GM12874 (cell line): ENCODE measurements around the gene CXCR4.

Experiments
- TF ChIP-seq, protein P1 (sequence below): IDR thresholded peaks from 2 replicates; pipeline ENCODE4 v1.5.1; 2011; ENCODE audit warnings: low read depth, mild to moderate bottlenecking, control low read depth, low read length, moderate library complexity; ENCODE audit not compliant: insufficient read depth

CXCR4 gene

GRCh38 chr2:136135462-136135861 lies 17.5 kb upstream of the CXCR4 start:
- TF ChIP-seq, protein P1, sequence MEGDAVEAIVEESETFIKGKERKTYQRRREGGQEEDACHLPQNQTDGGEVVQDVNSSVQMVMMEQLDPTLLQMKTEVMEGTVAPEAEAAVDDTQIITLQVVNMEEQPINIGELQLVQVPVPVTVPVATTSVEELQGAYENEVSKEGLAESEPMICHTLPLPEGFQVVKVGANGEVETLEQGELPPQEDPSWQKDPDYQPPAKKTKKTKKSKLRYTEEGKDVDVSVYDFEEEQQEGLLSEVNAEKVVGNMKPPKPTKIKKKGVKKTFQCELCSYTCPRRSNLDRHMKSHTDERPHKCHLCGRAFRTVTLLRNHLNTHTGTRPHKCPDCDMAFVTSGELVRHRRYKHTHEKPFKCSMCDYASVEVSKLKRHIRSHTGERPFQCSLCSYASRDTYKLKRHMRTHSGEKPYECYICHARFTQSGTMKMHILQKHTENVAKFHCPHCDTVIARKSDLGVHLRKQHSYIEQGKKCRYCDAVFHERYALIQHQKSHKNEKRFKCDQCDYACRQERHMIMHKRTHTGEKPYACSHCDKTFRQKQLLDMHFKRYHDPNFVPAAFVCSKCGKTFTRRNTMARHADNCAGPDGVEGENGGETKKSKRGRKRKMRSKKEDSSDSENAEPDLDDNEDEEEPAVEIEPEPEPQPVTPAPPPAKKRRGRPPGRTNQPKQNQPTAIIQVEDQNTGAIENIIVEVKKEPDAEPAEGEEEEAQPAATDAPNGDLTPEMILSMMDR, result no peak

DNA sequence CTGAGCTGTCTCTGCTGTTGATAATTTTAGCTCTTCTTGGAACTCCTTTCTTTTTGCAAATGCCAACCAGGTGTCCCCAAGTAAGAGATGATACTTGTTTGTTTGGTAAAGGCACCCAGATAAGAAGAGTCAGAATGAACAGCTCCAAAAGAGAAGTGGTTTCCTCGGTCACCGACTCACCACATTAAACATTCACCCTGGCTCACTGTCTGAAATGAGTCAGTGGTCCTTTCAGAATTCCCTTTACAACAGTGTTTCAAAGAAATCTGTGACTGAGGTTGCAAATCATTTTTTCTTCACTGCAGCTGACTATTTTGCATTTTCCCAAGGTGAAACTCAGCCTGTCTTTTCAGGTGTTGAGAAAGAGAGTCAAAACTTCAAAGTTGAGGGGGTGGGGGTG lies 16.2 kb upstream of the CXCR4 start:
- TF ChIP-seq, protein P1, result no peak

DNA sequence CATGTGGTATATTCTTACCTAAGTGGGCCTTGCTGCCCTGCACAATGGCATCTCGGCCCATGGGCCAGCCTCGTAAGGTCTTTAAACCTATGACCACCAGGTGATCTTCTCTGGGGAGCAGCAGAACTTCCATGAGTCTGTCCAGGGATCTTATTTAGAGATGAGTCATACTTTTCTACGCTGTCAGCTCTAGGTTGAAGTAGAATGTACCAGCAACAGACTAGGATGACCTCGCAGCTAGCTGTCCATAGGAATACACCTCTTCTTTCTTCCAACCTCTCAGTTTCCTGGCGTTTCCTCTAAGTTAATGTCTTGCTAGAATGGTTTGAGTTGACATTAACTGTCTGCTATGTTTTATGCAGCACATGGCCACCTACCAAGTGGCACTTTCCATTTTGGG lies 15.6 kb upstream of the CXCR4 start:
- TF ChIP-seq, protein P1, result no peak

DNA sequence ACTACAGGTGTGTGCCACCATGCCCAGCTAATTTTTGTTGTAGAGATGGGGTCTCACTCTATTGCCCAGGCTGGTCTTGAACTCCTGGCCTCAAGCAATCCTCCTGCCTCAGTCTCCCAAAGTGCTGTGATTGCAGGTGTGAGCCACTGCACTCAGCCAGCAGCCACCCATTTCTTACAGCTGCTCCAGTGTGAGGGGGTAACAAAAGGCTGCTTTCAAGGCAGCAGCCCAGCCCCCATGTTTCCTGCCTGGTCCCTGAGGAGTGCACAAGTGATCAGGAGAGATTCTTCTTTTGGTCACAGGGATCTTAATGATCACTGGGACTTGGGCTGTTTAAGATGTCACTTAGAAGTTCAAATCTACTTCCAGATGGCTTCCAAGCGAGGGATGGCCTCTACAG lies 15.2 kb upstream of the CXCR4 start:
- TF ChIP-seq, protein P1, result no peak

DNA sequence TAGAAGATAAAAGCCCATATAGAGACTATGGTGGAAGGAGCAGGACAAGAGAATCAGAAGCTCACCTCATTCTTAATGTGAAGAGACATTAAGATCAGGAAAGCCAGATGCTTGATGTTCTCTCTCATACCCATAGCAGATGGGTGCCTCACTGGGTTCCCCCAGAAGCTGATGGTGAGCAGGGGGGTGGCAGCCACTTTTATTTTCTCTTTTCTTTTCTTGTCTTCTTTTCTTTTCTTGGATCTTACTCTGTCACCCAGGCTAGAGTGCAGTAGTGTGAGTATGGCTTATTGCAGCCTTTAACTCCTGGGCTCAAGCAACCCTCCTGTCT lies 14.8 kb upstream of the CXCR4 start:
- TF ChIP-seq, protein P1, result no peak

GRCh38 chr2:136131961-136132824 lies 14.2 kb upstream of the CXCR4 start:
- TF ChIP-seq, protein P1, result 0 out of 2 replicates have a peak, but pooled peaks have one; percentile 8

DNA sequence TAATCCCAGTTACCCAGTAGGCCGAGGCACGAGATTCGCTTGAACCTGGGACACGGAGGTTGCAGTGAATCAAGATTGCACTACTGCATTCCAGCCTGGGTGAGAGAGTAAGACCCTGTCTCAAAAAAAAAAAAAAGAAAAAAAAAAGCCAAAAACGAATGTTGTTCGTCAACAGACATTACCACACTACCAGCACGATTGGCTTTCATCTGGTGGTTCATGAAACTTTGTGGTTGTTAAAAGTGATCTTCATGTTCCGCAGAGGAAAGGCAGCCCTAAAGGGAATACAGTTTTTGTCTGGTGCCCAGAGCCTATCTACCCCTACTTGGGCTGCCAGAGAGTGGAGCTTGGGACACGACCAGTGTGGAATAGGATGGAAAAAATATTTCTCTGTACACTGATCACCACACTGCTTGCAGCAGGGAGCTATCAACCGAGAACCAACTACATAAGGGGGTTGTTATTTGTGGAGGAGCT lies 13.6 kb upstream of the CXCR4 start:
- TF ChIP-seq, protein P1, result no peak
